Uterus (tissue), 4 donors: ENCODE data around the gene NISCH. TPM values are rescaled to one million over a fixed set of nuclear protein-coding genes. Genes with fewer than 3 reads are reported as not detected.

ENCODE experiments used
- DNase-seq, 2 donors: peaks; one replicate each; pipeline ENCODE4 v3.0.0-alpha.2; 2019 to 2020
- H3K27ac ChIP-seq, 2 donors: fragments of 200-600 bp; sonication (generic); 1 replicate in 1 of 2; 2 replicates in 1 of 2; pipeline ENCODE4 v1.5.1; 2016 to 2018
- H3K27me3 ChIP-seq, 2 donors: fragments of 200-600 bp; sonication (generic); one replicate each; pipeline ENCODE4 v1.5.1; 2018 to 2019; ENCODE audit warnings: control low read depth in 1 of 2
- H3K36me3 ChIP-seq, 2 donors: fragments of 200-600 bp; sonication (generic); one replicate each; pipeline ENCODE4 v1.5.1; 2019; ENCODE audit warnings: control low read depth in 1 of 2
- H3K4me1 ChIP-seq, 2 donors: fragments of 200-600 bp; sonication (generic); one replicate each; pipeline ENCODE4 v1.5.1; 2018 to 2019; ENCODE audit warnings: control low read depth in 1 of 2
- H3K4me3 ChIP-seq, 2 donors: fragments of 200-600 bp; sonication (generic); 1 replicate in 1 of 2; 2 replicates in 1 of 2; pipeline ENCODE4 v1.5.1; 2018 to 2019; ENCODE audit warnings: mild to moderate bottlenecking in 1 of 2
- H3K9me3 ChIP-seq, 2 donors: fragments of 200-600 bp; sonication (generic); one replicate each; pipeline ENCODE4 v1.5.1; 2019; ENCODE audit warnings: control low read depth in 1 of 2
- POLR2A ChIP-seq, 2 donors: fragments of 450-650 bp; IDR thresholded peaks; one replicate each; pipeline ENCODE4 v1.6.1; 2016; ENCODE audit warnings: antibody characterized with exemption in 2 of 2, mild to moderate bottlenecking in 1 of 2, moderate library complexity in 1 of 2
- intact Hi-C: fragments of 100-400 bp; cut with DNase I; formaldehyde crosslinking; loops from one replicate; pipeline ENCODE4 v1.15.1; 2023; ENCODE audit warnings: low total_unique reads
- total RNA-seq, 4 donors: library from RNA; depleted of rRNA in 3 of 4; stranded (reverse); fragments of >200 nt in 3 of 4; gene quantifications; one replicate each; pipeline versions ENCODE4 v1.1.0 to v1.2.4, GENCODE V29; 2014 to 2023
- TF ChIP-seq, protein P1 (sequence below), 4 experiments: fragments of 200-600 bp in 2 of 4; fragments of 450-650 bp in 2 of 4; sonication (generic) in 2 of 4; IDR thresholded peaks; one replicate each; pipeline ENCODE4 v1.5.1; 2016 to 2019; ENCODE audit warnings: antibody characterized with exemption in 4 of 4, mild to moderate bottlenecking in 2 of 4, moderate library complexity in 1 of 4
- donor health status: DM: yes; HTN: yes; CAD: no.

NISCH gene
- total RNA-seq, 4 donors from 2014 or later = 50.0 to 157 (median 114) TPM

DNA sequence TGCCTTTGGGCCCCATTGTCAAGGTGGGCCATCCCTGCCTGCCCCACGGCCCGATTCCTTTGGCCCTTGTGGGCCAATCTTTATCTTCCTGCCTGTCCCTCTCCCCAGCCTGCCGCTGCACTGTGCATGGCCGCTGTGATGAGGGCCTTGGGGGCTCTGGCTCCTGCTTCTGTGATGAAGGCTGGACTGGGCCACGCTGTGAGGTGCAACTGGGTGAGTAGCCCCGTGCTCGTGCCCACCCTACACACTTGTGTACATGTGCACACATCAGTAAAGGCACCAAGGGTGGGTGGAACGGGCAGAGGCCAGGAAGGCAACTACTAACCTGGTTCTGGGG lies 66.1 kb downstream of the NISCH start:
- no peak for DNase-seq
- no peak overlapping the region for H3K27ac ChIP-seq
- H3K4me1 ChIP-seq = no peaks in the 10 kb centered on the region
- H3K27me3 ChIP-seq = no peaks in the 10 kb centered on the region
- no peak overlapping the region for H3K4me3 ChIP-seq
- H3K36me3 ChIP-seq = no peaks in the 10 kb centered on the region
- TF ChIP-seq, protein P1, sequence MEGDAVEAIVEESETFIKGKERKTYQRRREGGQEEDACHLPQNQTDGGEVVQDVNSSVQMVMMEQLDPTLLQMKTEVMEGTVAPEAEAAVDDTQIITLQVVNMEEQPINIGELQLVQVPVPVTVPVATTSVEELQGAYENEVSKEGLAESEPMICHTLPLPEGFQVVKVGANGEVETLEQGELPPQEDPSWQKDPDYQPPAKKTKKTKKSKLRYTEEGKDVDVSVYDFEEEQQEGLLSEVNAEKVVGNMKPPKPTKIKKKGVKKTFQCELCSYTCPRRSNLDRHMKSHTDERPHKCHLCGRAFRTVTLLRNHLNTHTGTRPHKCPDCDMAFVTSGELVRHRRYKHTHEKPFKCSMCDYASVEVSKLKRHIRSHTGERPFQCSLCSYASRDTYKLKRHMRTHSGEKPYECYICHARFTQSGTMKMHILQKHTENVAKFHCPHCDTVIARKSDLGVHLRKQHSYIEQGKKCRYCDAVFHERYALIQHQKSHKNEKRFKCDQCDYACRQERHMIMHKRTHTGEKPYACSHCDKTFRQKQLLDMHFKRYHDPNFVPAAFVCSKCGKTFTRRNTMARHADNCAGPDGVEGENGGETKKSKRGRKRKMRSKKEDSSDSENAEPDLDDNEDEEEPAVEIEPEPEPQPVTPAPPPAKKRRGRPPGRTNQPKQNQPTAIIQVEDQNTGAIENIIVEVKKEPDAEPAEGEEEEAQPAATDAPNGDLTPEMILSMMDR (IDR thresholded peaks at IDR 0.05) = no peak
- no peak for TF ChIP-seq POLR2A (IDR thresholded peaks at IDR 0.05)
- no peaks in the 10 kb centered on the region for H3K9me3 ChIP-seq
- intact Hi-C loops = no loop called here

DNA sequence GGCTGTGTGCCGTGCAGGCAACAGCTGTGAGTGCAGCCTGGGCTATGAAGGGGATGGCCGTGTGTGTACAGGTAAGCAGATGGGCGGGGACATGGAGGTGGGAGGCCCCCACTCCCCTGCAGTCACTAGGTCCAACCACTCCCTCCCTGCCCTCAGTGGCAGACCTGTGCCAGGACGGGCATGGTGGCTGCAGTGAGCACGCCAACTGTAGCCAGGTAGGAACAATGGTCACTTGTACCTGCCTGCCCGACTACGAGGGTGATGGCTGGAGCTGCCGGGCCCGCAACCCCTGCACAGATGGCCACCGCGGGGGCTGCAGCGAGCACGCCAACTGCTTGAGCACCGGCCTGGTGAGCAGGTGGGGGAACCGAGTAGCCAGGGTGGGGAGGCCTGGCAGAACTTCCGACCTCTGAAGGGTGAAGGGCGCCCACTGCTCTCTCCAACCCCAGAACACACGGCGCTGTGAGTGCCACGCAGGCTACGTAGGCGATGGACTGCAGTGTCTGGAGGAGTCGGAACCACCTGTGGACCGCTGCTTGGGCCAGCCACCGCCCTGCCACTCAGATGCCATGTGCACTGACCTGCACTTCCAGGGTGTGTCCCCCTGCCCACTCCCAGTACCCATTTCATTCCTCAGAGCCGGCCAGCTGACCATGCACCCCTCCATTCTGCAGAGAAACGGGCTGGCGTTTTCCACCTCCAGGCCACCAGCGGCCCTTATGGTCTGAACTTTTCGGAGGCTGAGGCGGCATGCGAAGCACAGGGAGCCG lies 66.7 kb downstream of the NISCH start:
- no peaks in the 10 kb centered on the region for H3K36me3 ChIP-seq

DNA sequence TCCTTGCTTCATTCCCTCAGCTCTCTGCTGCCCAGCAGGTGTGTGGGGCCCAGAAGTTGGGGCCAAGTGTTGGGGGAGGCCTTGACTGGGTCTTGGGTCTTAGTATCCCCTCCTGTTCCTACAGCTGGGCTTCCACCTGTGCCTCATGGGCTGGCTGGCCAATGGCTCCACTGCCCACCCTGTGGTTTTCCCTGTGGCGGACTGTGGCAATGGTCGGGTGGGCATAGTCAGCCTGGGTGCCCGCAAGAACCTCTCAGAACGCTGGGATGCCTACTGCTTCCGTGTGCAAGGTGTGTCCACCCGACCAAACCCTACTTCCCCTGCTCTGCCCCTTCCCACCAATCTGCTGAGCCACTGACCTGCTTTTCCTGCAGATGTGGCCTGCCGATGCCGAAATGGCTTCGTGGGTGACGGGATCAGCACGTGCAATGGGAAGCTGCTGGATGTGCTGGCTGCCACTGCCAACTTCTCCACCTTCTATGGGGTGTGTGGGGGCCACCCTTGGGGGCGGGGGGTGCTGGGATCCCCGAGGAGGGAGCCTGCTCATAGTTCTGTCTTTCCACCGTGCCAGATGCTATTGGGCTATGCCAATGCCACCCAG lies 67.3 kb downstream of the NISCH start:
- Histone ChIP-seq H3K4me1 (no peaks in the 10 kb centered on the region), H3K36me3 (no peaks in the 10 kb centered on the region), H3K9me3 (no peaks in the 10 kb centered on the region), H3K4me3 (no peak overlapping the region), H3K27me3 (no peaks in the 10 kb centered on the region), H3K27ac (no peak overlapping the region)
- DNase-seq = no peak
- no peak for TF ChIP-seq POLR2A (IDR thresholded peaks at IDR 0.05)
- intact Hi-C loops = no loop called here

More for the DNA sequence above, 66.7 kb downstream of the NISCH start:
- intact Hi-C loops = no loop called here
- DNase-seq = no peak
- Histone ChIP-seq H3K27me3 (no peaks in the 10 kb centered on the region), H3K27ac (no peak overlapping the region), H3K4me1 (no peaks in the 10 kb centered on the region), H3K4me3 (no peak overlapping the region), H3K9me3 (no peaks in the 10 kb centered on the region)
- TF ChIP-seq POLR2A (IDR thresholded peaks at IDR 0.05) = no peak
- TF ChIP-seq, protein P1 (IDR thresholded peaks at IDR 0.05) = no peak

DNA sequence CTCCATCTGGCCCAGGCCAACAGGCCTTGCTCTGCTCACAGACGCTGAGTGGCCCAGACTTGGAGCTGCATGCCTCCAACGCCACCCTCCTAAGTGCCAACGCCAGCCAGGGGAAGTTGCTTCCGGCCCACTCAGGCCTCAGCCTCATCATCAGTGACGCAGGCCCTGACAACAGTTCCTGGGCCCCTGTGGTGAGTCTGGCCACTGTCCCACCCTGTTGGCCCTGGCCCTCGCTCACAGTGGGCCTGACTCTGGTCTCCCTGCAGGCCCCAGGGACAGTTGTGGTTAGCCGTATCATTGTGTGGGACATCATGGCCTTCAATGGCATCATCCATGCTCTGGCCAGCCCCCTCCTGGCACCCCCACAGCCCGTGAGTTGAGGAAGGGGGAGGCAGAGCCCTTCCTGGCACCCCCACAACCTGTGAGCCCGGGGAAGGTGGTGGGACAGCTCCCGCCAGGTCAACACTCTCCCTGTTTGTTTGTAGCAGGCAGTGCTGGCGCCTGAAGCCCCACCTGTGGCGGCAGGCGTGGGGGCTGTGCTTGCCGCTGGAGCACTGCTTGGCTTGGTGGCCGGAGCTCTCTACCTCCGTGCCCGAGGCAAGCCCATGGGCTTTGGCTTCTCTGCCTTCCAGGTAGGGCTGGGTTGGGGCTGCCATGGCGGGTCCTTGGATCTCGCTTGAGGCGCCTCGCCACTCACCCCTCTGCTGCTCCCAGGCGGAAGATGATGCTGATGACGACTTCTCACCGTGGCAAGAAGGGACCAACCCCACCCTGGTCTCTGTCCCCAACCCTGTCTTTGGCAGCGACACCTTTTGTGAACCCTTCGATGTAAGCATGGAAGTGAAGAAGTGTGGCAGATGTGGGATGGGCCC lies 68.2 kb downstream of the NISCH start:
- Histone ChIP-seq H3K4me3 (no peak overlapping the region), H3K36me3 (no peaks in the 10 kb centered on the region), H3K27ac (no peak overlapping the region), H3K9me3 (no peaks in the 10 kb centered on the region), H3K27me3 (no peaks in the 10 kb centered on the region), H3K4me1 (no peaks in the 10 kb centered on the region)
- intact Hi-C loops = no loop called here
- TF ChIP-seq, protein P1 (IDR thresholded peaks at IDR 0.05) = no peak
- no peak for TF ChIP-seq POLR2A (IDR thresholded peaks at IDR 0.05)
- DNase-seq = peak in 1 of 2 donors; percentile 14

DNA sequence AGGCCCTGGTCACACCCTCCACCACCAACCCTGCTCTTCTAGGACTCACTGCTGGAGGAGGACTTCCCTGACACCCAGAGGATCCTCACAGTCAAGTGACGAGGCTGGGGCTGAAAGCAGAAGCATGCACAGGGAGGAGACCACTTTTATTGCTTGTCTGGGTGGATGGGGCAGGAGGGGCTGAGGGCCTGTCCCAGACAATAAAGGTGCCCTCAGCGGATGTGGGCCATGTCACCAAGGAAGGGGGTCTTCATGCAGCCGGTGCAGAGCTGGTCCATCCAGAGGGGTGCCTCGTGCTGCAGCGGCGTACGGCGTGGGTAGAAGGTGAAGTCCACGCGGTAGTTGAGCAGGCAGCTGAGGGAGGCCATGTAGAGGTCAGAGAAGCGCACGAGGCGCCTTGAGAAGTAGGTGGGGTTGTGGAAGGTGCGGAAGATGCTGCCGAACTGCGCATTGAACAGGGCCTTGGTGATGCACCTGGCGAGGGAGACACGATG lies 68.9 kb downstream of the NISCH start:
- peak overlapping the region; percentile 41 to 55 for H3K27ac ChIP-seq

More for the DNA sequence above, 68.9 kb downstream of the NISCH start:
- no peaks in the 10 kb centered on the region for H3K9me3 ChIP-seq
- no peak for TF ChIP-seq POLR2A (IDR thresholded peaks at IDR 0.05)
- TF ChIP-seq, protein P1 (IDR thresholded peaks at IDR 0.05) = no peak
- no peak overlapping the region for H3K4me3 ChIP-seq
- H3K36me3 ChIP-seq = no peaks in the 10 kb centered on the region
- intact Hi-C loops = no loop called here
- no peaks in the 10 kb centered on the region for H3K27me3 ChIP-seq
- peak in 1 of 2 donors; percentile 15 for DNase-seq
- H3K4me1 ChIP-seq = no peaks in the 10 kb centered on the region
